ENCODE measurements around the gene CTSC.

Gene CTSC

GRCh38 chr11:88280673-88281316 lies 56.7 kb downstream of the CTSC start:
- TF ChIP-seq ZFX (IDR thresholded peaks at IDR 0.05) (no peak), CTCF (conservative IDR thresholded peaks at IDR 0.05) (no peak)
- no peak overlapping the region for H3K27ac ChIP-seq

- no peak overlapping the region for H3K27ac ChIP-seq
- TF ChIP-seq ZFX (IDR thresholded peaks at IDR 0.05) (no peak), CTCF (conservative IDR thresholded peaks at IDR 0.05) (no peak)
Measured at GRCh38 chr11:88277349-88277915, 60.1 kb downstream of the CTSC start.

DNA sequence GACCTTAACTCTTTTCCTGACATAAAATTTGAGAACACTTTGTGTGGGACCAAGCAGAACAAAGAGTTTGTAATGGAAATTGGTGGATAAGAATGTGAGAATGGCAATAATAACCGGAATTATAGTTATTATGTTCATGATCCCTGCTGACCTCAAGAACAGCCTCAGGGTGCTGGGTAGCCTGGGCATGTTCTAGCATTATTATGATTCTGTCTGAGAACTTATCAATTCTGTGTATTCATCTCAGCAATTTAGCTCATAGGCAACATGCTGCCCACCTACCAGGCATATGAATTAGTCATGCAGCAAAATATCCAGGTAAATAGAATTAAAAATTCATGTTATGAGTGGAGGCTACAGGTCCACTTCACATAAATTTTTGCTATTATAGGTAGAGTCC lies 61.9 kb downstream of the CTSC start:
- no peak overlapping the region for H3K27ac ChIP-seq
- TF ChIP-seq ZFX (IDR thresholded peaks at IDR 0.05) (no peak), CTCF (conservative IDR thresholded peaks at IDR 0.05) (no peak)

DNA sequence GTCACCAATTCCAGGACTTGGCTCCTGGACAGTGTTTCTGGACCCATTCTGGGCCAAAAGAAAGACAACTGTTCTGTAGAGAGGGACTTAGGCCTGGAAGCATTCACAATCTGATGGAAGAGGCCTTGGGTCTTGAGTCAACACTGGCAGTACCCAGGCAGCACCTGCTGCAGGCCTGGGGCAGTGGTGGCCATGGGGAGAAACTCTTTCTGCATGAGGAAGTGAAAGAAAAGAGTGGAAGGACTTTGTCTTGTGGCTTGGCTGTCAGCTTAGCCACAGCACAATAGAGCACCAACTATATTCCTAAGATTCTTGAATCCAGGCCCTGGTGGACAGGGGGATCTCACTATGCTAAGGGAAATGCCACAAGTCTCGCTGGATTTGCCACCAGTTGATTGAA lies 70.6 kb downstream of the CTSC start:
- no peak overlapping the region for H3K27ac ChIP-seq
- TF ChIP-seq ZFX (IDR thresholded peaks at IDR 0.05) (no peak), CTCF (conservative IDR thresholded peaks at IDR 0.05) (no peak)

GRCh38 chr11:88266157-88266556 lies 71.4 kb downstream of the CTSC start:
- no peak for TF ChIP-seq ZFX (IDR thresholded peaks at IDR 0.05)
- TF ChIP-seq CTCF (conservative IDR thresholded peaks at IDR 0.05), result no peak
- no peak overlapping the region for H3K27ac ChIP-seq

DNA sequence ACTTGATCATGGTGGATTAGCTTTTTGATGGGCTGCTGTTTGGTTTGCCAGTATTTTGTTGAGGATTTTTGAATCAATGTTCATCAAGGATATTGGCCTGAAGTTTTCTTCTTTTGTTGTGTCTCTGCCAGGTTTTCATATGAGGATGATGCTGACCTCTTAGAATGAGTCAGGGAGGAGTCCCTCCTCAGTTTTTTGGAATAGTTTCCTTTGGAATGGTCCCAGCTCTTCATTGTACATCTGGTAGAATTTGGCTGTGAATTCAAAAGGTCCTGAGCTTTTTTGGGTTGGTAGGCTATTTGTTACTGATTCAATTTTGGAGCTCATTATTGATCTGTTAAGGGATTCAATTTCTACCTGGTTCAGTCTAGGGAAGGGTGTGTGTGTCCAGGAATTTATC lies 78.1 kb downstream of the CTSC start:
- TF ChIP-seq ZFX (IDR thresholded peaks at IDR 0.05), result no peak
- no peak overlapping the region for H3K27ac ChIP-seq

- no peak overlapping the region for H3K27ac ChIP-seq
- TF ChIP-seq ZFX (IDR thresholded peaks at IDR 0.05) (no peak), CTCF (conservative IDR thresholded peaks at IDR 0.05) (no peak)
Measured at GRCh38 chr11:88252208-88252607, 85.3 kb downstream of the CTSC start.
